ENCODE measurements around the gene GALNT12. TPM values are rescaled to one million over a fixed set of nuclear protein-coding genes. Genes with fewer than 3 reads are reported as not detected.

Gene GALNT12
- total RNA-seq, 5 donors from 2014 or later (not counting 1 experiment from before 2014, with no cell fraction given), result 9.5 to 11.7 (median 11.6) TPM

GRCh38 chr9:98859941-98860340 is 52.5 kb downstream of the GALNT12 start:
- no peaks in the 10 kb centered on the region for H3K36me3 Mint-ChIP-seq

GRCh38 chr9:98860871-98861293 is 53.4 kb downstream of the GALNT12 start:
- Mint-ChIP-seq H3K9me3 (peaks cover 0 to 8% (median 4%) of the 10 kb centered on the region in 3 donors), H3K27ac (no peak overlapping the region), H3K27me3 (peaks cover 23 to 24% of the 10 kb centered on the region in 2 donors), H3K36me3 (no peaks in the 10 kb centered on the region), H3K4me1 (no peaks in the 10 kb centered on the region), H3K4me3 (no peak overlapping the region)
- ChIA-PET CTCF (interaction anchor here in 1 of 2 donors (1.6 kb wide), 1 partner anchor 12 kb away, joined by 5 read pairs; no protein-coding TSS in a partner anchor), POLR2A (no interaction called here)
- ATAC-seq (replicated peaks in 1 of 4) (no peak), DNase-seq (no peak)
- H3K9me3 ChIP-seq, result no peaks in the 10 kb centered on the region
- H3K27ac ChIP-seq (ENCODE audit: low read length), result no peak overlapping the region
- no peaks in the 10 kb centered on the region for H3K36me3 ChIP-seq (ENCODE audit: control insufficient read depth in 2 of 2, extremely low read depth in 1 of 2, insufficient read depth in 1 of 2, low read length in 1 of 2)
- no peaks in the 10 kb centered on the region for H3K4me1 ChIP-seq (ENCODE audit: control insufficient read depth in 1 of 2, extremely low read depth in 1 of 2, insufficient read depth in 2 of 2, low read length in 2 of 2)
- peaks cover 0 to 15% of the 10 kb centered on the region in 2 experiments for H3K27me3 ChIP-seq (replicated peaks in 1 of 2; ENCODE audit: control insufficient read depth in 2 of 2, extremely low read depth in 1 of 2, insufficient read depth in 2 of 2, low read length in 1 of 2)
- H3K4me3 ChIP-seq (ENCODE audit: control insufficient read depth in 1 of 2, extremely low read depth in 1 of 2, low read length in 1 of 2), result no peak overlapping the region
- no CpG with 5 or more reads among the region's 5 CpGs for WGBS (ENCODE audit: insufficient coverage)

More at GRCh38 chr9:98859941-98860340, 52.5 kb downstream of the GALNT12 start:
- Histone ChIP-seq H3K9me3 (no peaks in the 10 kb centered on the region), H3K27ac (ENCODE audit: low read length) (no peak overlapping the region), H3K27me3 (replicated peaks in 1 of 2; ENCODE audit: control insufficient read depth in 2 of 2, extremely low read depth in 1 of 2, insufficient read depth in 2 of 2, low read length in 1 of 2) (peaks cover 0 to 17% of the 10 kb centered on the region in 2 experiments), H3K4me3 (ENCODE audit: control insufficient read depth in 1 of 2, extremely low read depth in 1 of 2, low read length in 1 of 2) (no peak overlapping the region), H3K36me3 (ENCODE audit: control insufficient read depth in 2 of 2, extremely low read depth in 1 of 2, insufficient read depth in 1 of 2, low read length in 1 of 2) (no peaks in the 10 kb centered on the region), H3K4me1 (ENCODE audit: control insufficient read depth in 1 of 2, extremely low read depth in 1 of 2, insufficient read depth in 2 of 2, low read length in 2 of 2) (no peaks in the 10 kb centered on the region)
- no peak for DNase-seq
- POLR2A ChIA-PET, result no interaction called here
- 64% methylated on average over 4 of the region's 5 CpGs for WGBS (ENCODE audit: insufficient coverage)
- Mint-ChIP-seq H3K4me1 (no peaks in the 10 kb centered on the region), H3K27me3 (peaks cover 23 to 25% of the 10 kb centered on the region in 2 donors), H3K4me3 (no peak overlapping the region), H3K27ac (no peak overlapping the region), H3K9me3 (peaks cover 3 to 17% (median 8%) of the 10 kb centered on the region in 3 donors)
- ATAC-seq (replicated peaks in 1 of 4), result no peak
- CTCF ChIA-PET, result interaction anchor here in 1 of 2 donors (0.9 kb wide), 1 partner anchor 12 kb away, joined by 3 read pairs; no protein-coding TSS in a partner anchor

GRCh38 chr9:98861781-98862504 is 54.5 kb downstream of the GALNT12 start:
- no peak for ATAC-seq (replicated peaks in 1 of 4)
- Histone ChIP-seq H3K27me3 (replicated peaks in 1 of 2; ENCODE audit: control insufficient read depth in 2 of 2, extremely low read depth in 1 of 2, insufficient read depth in 2 of 2, low read length in 1 of 2) (peaks cover 0 to 18% of the 10 kb centered on the region in 2 experiments), H3K36me3 (ENCODE audit: control insufficient read depth in 2 of 2, extremely low read depth in 1 of 2, insufficient read depth in 1 of 2, low read length in 1 of 2) (no peaks in the 10 kb centered on the region), H3K27ac (ENCODE audit: low read length) (no peak overlapping the region), H3K4me1 (ENCODE audit: control insufficient read depth in 1 of 2, extremely low read depth in 1 of 2, insufficient read depth in 2 of 2, low read length in 2 of 2) (no peaks in the 10 kb centered on the region), H3K9me3 (no peaks in the 10 kb centered on the region), H3K4me3 (ENCODE audit: control insufficient read depth in 1 of 2, extremely low read depth in 1 of 2, low read length in 1 of 2) (no peak overlapping the region)
- 0% methylated on average over 1 of the region's 8 CpGs for WGBS (ENCODE audit: insufficient coverage)
- H3K4me1 Mint-ChIP-seq, result no peaks in the 10 kb centered on the region
- H3K9me3 Mint-ChIP-seq, result no peaks in the 10 kb centered on the region
- H3K27me3 Mint-ChIP-seq, result peaks cover 23 to 24% of the 10 kb centered on the region in 2 donors
- no peak for DNase-seq
- no peak overlapping the region for H3K27ac Mint-ChIP-seq
- ChIA-PET CTCF (interaction anchor here in 1 of 2 donors (1.6 kb wide), 1 partner anchor 13 kb away, joined by 5 read pairs; no protein-coding TSS in a partner anchor), POLR2A (no interaction called here)
- no peaks in the 10 kb centered on the region for H3K36me3 Mint-ChIP-seq
- no peak overlapping the region for H3K4me3 Mint-ChIP-seq

- ChIA-PET CTCF (no interaction called here), POLR2A (no interaction called here)
- no peak overlapping the region for H3K4me3 Mint-ChIP-seq
- H3K27me3 Mint-ChIP-seq, result peaks cover 22 to 23% of the 10 kb centered on the region in 2 donors
- Histone ChIP-seq H3K27ac (ENCODE audit: low read length) (no peak overlapping the region), H3K27me3 (replicated peaks in 1 of 2; ENCODE audit: control insufficient read depth in 2 of 2, extremely low read depth in 1 of 2, insufficient read depth in 2 of 2, low read length in 1 of 2) (peaks cover 0 to 23% of the 10 kb centered on the region in 2 experiments), H3K4me3 (ENCODE audit: control insufficient read depth in 1 of 2, extremely low read depth in 1 of 2, low read length in 1 of 2) (no peak overlapping the region), H3K4me1 (ENCODE audit: control insufficient read depth in 1 of 2, extremely low read depth in 1 of 2, insufficient read depth in 2 of 2, low read length in 2 of 2) (no peaks in the 10 kb centered on the region), H3K9me3 (no peaks in the 10 kb centered on the region), H3K36me3 (ENCODE audit: control insufficient read depth in 2 of 2, extremely low read depth in 1 of 2, insufficient read depth in 1 of 2, low read length in 1 of 2) (no peaks in the 10 kb centered on the region)
- no peaks in the 10 kb centered on the region for H3K36me3 Mint-ChIP-seq
- H3K27ac Mint-ChIP-seq, result no peak overlapping the region
- no peaks in the 10 kb centered on the region for H3K9me3 Mint-ChIP-seq
- ATAC-seq (replicated peaks in 1 of 4) (no peak), DNase-seq (no peak)
- WGBS (ENCODE audit: insufficient coverage), result 75% methylated on average over 3 of the region's 4 CpGs
- H3K4me1 Mint-ChIP-seq, result no peaks in the 10 kb centered on the region
Measured at GRCh38 chr9:98862936-98863335, 55.5 kb downstream of the GALNT12 start.

- CTCF ChIA-PET, result no interaction called here
- POLR2A ChIA-PET, result no interaction called here
- peaks cover 15 to 16% of the 10 kb centered on the region in 2 donors for H3K27me3 Mint-ChIP-seq
- no peaks in the 10 kb centered on the region for H3K9me3 ChIP-seq
- H3K27me3 ChIP-seq (replicated peaks in 1 of 2; ENCODE audit: control insufficient read depth in 2 of 2, extremely low read depth in 1 of 2, insufficient read depth in 2 of 2, low read length in 1 of 2), result peaks cover 0 to 21% of the 10 kb centered on the region in 2 experiments
- H3K36me3 ChIP-seq (ENCODE audit: control insufficient read depth in 2 of 2, extremely low read depth in 1 of 2, insufficient read depth in 1 of 2, low read length in 1 of 2), result no peaks in the 10 kb centered on the region
- no peak overlapping the region for H3K4me3 Mint-ChIP-seq
- H3K4me1 ChIP-seq (ENCODE audit: control insufficient read depth in 1 of 2, extremely low read depth in 1 of 2, insufficient read depth in 2 of 2, low read length in 2 of 2), result no peaks in the 10 kb centered on the region
- no peak overlapping the region for H3K4me3 ChIP-seq (ENCODE audit: control insufficient read depth in 1 of 2, extremely low read depth in 1 of 2, low read length in 1 of 2)
- WGBS (ENCODE audit: insufficient coverage), result 94% methylated on average over 7 of the region's 7 CpGs
- no peak for DNase-seq
- H3K9me3 Mint-ChIP-seq, result no peaks in the 10 kb centered on the region
- H3K36me3 Mint-ChIP-seq, result no peaks in the 10 kb centered on the region
- ATAC-seq (replicated peaks in 1 of 4), result no peak
- H3K27ac ChIP-seq (ENCODE audit: low read length), result no peak overlapping the region
- H3K27ac Mint-ChIP-seq, result no peak overlapping the region
- no peaks in the 10 kb centered on the region for H3K4me1 Mint-ChIP-seq
Measured at GRCh38 chr9:98864281-98865174, 57.1 kb downstream of the GALNT12 start.

- H3K4me1 ChIP-seq (ENCODE audit: control insufficient read depth in 1 of 2, extremely low read depth in 1 of 2, insufficient read depth in 2 of 2, low read length in 2 of 2), result no peaks in the 10 kb centered on the region
- no peaks in the 10 kb centered on the region for H3K36me3 ChIP-seq (ENCODE audit: control insufficient read depth in 2 of 2, extremely low read depth in 1 of 2, insufficient read depth in 1 of 2, low read length in 1 of 2)
- no peaks in the 10 kb centered on the region for H3K9me3 ChIP-seq
- no peak for DNase-seq
- peaks cover 10% of the 10 kb centered on the region in 2 donors for H3K27me3 Mint-ChIP-seq
- no peaks in the 10 kb centered on the region for H3K4me1 Mint-ChIP-seq
- no peak overlapping the region for H3K4me3 ChIP-seq (ENCODE audit: control insufficient read depth in 1 of 2, extremely low read depth in 1 of 2, low read length in 1 of 2)
- H3K27ac ChIP-seq (ENCODE audit: low read length), result no peak overlapping the region
- no peak overlapping the region for H3K4me3 Mint-ChIP-seq
- ChIA-PET POLR2A (no interaction called here), CTCF (no interaction called here)
- H3K27me3 ChIP-seq (replicated peaks in 1 of 2; ENCODE audit: control insufficient read depth in 2 of 2, extremely low read depth in 1 of 2, insufficient read depth in 2 of 2, low read length in 1 of 2), result peaks cover 0 to 17% of the 10 kb centered on the region in 2 experiments
- no peak overlapping the region for H3K27ac Mint-ChIP-seq
- ATAC-seq (replicated peaks in 1 of 4), result no peak
- no peaks in the 10 kb centered on the region for H3K36me3 Mint-ChIP-seq
- WGBS (ENCODE audit: insufficient coverage), result no CpG with 5 or more reads among the region's 5 CpGs
- H3K9me3 Mint-ChIP-seq, result no peaks in the 10 kb centered on the region
Measured at GRCh38 chr9:98865284-98865875, 57.9 kb downstream of the GALNT12 start.
